ENCODE measurements around the gene BFSP2.

Gene BFSP2

DNA sequence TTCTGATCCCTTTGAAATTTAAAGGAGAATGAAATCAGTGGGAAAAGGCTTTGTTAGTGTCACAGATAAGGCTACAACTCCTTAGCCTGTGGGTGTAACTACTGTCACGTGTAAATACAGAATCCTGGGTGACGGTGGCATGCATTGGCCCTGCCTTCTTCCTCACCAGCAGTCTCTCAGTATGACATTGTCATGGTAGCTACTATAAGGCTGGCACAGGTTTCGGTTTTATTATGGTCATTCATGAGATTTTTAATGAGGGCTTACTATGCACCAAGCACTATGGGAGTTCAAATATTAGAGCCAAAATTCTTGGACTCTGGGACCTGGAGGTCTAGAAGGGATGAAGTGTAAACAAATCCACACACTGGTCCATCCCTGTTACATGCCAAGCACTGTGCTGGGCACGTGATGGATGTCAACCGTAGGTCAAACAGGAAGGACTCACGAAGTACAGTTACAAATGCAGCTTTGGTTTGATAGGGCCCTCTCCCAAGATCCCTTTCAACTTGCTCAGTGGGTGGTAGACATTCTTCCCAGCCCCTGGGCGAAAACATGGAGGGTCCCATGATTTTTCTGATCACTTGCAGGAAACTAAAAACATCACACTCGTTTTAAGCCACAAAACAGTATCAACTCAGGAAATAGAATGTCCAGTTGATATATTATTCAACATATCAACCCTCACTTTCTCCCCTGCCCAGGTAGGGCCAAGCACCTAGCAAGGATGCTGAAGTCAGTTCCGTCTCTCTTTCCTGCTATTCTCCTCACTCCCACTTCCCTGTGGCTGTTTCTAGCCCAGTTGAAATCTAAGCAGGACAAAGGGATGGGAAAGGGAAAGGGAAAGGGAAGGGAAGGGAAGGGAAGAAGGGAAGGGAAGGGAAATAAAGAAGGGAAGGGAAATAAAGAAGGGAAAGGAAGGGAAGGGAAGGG is 25.3 kb downstream of the BFSP2 start:
- DNase-seq = no peak

DNA sequence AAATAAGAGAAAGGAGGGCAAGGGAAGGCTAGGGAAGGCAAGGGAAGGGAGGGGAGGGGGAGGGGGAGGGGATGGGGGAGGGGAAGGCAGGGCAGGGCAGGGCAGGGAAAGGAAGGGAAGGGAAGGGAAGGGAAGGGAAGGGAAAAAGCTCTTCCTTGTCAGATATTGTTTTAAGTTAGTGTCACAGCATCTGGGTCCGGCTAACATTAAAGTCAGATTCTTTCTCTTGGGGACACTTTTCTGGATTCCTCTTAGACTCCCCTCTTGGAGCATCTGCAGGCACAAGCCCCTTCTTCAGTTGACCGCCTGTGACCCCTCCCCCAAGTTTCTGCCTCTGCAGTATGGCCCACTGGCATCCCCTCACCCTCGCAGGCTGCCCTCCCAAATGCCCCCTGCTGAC is 26.0 kb downstream of the BFSP2 start:
- no peak for DNase-seq

DNA sequence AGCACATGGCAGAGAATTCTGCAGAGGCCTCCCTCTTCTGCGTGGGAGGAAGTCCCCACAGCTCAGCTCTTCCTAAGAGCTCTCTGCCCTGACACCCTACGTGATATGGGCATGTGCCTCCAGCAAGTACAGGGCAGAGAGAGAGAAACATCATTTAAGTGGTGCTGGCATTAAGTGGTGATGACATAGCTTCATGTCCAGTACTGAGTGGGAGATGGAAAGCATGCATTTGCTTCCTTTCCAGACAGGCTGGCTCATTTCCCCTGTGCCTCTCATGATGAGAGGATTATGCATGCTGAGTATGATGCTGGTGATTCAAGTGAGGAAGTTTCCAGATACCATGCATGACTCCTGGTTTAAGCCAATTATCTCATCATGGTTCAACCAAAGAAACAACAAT is 26.9 kb downstream of the BFSP2 start:
- DNase-seq = no peak

DNA sequence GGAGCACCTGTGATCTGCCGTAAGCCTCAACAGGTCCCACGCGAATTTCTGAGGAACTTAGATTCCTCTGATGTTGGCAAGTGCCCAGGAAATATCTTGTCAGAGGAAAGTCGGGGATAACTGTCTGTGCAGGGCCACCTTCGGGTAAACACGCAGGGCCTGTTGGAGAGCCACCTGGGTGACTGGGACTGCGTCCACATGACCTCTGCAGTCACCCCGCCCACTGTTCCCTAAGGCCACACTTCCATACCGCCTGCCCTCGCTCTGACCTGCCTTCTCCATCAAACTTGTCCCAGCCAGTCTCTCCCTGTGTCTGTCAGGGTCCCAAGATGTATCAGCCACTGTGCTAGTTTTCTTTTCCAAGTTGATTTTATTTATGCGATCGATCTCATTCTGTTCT is 28.7 kb downstream of the BFSP2 start:
- DNase-seq = no peak

DNA sequence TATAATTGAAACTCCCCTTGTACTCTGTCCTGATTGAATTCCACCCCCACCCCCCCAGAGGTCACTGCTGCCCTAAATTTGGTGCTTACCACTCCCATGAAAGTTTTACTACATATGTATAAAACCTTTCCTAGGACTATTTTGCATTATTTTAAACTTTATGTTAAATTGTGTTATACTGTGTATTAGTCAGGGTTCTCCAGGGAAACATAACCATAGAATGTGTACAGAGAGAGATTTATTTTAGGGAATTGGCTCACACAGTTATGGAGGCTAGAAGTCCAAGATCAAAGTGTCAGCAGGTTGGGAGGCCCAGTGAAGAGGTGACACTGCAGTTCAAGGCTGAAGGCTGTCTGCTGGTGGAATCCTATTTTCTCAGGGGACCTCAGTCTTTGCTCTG is 29.2 kb downstream of the BFSP2 start:
- no peak for DNase-seq

DNA sequence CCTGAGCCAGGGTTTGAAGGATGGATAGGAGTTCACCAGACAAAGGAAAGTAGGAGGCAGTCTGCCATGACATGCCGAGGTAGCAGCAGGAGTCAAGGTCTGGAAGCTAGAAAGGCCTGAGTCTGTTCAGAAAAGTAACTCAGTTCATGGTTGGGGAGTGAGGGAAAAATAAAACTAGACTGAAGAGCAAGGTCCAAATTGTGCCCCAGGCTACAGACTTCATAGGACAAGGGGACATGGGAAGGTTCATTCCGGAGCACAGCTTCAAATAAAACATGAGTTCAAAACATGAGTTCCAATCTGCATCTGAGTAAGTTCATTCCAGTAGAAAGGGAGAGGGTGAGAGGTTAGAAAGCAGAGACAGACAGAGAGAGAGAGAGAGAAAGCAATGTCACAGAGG is 39.7 kb downstream of the BFSP2 start:
- no peak for DNase-seq

DNA sequence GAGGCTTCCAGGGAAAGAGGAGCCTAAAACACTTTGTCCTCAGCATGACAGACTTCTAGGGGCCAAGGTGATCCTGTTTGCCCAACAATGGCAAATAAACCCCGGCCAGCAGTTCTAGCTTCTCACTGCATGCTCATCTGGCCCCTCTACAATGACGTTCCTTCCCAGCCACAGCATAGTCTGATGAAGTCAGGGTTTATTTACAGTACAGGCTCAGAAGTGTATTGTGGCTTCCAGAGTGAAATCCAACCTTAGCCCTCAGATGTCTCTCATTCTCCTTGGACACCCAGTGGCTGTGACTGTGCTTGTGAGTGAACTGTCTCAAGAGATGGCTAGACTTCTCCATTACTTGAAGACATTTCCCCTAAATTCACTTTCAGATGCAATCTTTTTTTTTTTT is 40.8 kb downstream of the BFSP2 start:
- DNase-seq = no peak

DNA sequence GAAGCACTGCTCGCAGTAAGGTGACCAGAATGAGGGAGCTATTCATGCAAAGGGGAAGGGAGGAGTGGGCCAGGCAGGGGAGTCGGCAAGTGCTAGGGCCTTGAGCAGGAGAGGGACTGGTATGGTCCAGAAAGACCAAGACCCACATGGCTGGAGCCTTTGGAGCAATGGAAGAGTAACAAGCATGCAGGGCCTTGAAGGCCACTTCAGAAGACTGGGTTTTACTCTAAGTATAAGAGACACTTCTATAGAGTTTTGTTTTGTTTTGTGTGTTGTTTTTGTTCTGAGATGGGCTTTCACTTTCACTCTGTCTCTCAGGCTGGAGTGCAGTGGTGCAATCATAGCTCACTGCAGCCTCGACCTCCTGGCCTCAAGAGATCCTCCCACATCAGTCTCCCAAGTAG is 42.0 kb downstream of the BFSP2 start:
- DNase-seq = peak in 1 of 2 donors; percentile 20

DNA sequence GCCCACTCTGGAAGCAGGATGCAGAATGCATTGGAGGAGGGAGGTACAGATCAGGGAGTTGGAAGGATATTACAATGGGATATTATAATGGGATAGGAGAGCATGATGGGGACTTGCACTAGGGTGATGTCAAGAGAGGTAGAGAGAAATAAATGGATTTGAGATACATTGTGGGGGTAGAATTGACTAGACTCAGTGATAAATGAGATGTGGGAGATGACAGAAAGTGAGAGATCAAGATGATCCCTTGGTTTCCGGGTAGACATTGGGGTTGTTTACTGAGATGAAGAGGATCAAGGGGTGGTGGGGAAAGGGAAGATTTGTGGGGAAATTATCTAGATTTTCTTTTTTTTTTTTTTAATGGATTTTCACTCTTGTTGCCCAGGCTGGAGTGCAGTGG is 42.7 kb downstream of the BFSP2 start:
- DNase-seq = no peak

DNA sequence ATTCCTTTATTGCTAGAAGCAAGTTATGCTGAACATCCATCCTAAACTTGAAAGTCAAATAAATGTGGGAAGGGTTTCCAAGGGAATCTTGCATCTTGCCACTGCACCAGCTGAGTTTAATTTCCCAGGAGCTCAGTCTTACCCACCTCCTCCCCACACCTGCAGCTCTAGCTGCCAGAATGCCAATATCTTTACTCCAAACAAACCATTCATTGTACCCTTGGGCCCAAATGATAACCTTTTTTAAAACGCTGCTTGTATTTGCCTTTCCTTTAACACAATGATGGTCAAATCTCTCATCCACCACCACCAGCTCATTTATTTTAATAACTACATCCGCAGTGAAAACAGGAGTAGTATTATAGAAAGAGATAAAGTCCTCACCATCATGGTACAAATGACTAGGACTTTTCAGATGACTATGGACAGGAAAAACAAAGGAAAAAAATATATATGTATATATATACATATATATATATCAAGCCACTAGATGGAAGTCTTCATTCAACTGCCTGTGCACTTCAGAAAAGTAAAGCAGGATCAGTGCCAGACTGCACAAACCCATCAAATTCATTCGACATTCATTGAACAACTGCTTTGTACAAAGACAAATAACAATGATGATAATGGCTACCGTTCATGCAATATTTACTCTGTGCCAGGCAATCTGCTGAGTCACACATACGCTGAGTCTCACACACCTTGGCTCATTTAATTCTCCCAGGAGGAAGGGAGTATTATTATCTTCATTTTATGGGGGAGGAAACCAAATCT is 44.0 kb downstream of the BFSP2 start:
- DNase-seq = no peak

DNA sequence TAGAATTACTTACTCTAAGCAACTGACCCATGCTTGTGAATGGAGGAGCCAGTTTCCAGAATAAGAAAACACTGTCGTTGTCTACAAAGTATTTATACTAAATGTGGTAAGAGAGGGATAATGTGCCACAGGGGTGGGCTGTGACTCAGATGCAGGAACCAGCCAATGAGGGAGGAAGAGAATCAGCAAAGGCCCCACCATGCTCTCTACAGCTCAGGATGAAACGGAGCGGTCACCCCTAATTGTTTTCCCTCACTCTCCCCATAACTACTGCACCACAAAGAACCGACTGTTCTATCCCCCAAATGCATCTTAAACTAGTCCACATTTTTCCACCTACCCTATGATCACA is 44.5 kb downstream of the BFSP2 start:
- no peak for DNase-seq

DNA sequence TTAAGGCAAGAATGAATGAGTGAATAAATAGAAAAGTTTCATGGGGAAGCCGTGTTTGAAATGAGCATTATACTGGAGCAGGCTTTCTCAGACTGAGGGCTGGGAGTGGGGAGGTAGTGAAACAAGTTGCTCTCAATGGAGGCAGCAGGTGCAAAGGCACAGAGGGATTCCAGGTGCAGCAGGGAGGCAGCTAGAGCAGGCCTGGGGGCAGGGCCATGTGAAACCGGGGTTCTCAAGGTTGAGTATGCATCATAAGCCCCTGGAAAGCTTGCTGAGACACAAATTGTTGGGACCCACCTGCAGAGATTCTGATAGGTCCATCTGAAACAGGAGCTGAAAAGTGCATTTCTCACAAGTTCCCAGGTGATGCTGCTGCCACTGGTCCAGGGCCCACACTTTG is 45.3 kb downstream of the BFSP2 start:
- no peak for DNase-seq

DNA sequence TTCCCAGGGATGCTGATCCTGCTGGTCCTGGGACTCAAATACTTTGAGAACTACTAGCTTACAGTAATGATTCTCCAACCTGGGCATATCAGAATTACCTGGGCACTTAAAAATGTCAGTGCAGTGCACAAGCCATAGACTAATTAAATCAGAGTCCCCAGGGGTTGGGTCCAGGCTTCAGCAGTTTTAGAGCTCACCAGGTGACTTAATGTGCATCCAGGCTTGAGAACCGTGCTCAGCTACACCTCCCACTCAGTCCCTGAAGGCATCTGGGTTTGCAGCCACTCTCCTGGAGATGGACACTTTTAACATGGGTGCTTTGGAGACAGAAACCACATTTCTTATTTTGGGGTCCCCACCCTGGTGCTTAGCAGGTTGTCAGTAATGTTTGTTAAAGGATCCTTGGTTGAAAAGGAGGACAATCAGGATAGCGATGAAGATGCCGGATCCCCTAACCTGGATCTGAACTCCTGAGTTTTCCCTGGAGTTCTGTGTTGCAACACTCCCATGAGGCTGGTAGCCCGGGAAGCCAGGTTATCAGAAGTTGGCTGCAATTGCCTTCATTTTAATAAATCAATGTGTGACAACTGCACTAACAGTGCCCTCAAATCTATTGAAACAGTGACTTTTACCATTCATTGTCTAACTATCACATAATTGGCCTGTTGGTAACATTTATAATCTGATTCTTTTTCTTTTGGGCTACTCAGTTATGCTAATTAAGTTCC is 48.1 kb downstream of the BFSP2 start:
- DNase-seq = no peak

DNA sequence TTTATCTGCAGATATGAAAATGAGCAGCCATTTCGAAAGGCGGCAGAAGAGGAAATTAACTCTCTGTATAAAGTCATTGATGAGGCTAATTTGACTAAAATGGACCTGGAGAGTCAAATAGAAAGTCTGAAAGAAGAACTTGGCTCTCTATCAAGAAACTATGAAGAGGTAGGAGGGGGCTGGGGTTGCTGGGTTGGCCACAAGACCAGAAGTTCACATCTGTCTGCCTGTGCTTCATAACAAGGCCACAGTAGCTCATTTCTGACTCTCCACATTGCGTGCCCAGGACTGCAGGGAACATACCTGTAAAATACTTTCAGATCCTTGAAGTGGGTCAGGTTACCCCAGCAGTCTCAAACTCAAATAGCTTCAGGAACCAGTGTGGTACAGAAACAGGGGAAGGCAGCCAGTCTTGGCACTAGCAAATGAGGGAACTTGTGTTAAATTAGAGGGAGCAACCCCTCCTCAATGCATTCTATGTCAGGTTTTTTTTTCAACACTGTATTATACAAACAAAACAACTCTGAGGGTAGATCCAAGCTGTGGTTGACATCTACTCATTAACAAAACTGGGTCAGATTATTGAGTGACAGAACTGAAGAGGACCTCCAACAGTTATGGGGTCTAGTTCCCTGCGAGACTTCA is 48.7 kb downstream of the BFSP2 start:
- peak; percentile 57 to 60 for DNase-seq

DNA sequence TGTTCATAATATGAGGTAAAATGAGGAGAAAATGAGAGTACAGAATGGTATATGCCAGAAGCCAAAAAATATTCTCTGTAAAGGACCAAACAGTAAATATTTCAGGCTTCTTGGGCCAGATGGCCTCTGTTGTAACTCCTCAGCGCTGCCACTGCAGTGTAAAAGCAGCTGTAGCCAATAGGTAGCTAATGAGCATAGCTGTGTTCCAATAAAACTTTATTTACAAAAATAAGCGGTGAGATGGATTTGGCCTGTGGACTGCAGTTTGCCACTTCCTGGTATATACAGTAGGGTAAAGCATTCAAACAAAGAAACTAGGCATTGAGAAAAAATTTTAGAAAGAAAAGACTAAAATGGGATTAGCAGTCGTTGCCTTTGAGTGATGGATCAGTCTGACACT is 51.5 kb downstream of the BFSP2 start:
- no peak for DNase-seq

DNA sequence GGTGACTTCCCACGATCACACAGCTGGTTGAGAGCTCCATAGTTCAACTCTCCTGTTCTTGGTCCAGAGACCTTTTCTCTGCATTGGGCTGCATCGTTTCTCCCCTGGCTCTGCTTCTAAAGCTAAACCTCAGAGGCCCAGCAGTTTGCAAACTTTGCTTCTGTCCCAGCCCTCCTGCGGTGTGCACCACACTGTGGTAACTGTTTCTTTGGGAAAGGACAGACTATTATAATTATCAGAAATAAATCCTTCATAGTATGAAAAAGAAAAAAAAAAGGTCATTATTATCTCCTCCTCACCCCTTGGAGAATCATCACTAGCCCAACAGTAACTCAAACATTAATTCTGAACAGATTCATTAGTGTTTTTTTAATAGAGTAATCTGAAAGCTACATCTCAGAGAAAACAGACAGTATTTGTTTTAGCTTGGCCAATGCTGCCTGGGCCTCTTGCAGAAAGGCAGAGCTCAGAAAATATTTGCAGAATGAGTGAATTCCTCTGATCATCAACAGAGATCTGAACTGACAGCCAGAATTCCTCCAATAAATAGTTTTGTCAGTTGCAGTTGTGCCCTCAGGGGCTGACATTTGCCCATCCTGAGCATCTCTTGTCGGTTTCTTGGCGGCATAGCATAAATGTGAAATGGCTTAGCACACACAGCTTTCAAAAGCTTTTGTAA is 52.9 kb downstream of the BFSP2 start:
- no peak for DNase-seq

DNA sequence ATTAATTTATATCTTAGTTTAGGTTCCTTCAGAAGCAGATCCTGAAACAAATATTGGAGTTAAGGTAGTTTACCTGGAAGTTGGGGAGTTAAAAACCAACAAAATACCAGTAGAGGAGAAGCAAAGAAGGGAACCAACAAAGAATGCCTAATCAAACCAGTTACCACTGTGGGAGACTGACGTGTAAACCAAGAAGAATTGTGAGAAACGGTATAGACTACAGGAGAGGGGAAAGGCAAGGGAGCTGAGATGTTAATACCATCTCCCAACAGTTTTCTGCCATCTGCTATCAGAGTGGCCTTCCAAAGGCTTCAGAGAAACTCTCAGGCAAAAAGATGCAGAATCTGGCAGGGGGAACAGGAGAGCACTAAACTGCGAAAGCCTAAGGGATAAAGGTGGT is 53.5 kb downstream of the BFSP2 start:
- no peak for DNase-seq

DNA sequence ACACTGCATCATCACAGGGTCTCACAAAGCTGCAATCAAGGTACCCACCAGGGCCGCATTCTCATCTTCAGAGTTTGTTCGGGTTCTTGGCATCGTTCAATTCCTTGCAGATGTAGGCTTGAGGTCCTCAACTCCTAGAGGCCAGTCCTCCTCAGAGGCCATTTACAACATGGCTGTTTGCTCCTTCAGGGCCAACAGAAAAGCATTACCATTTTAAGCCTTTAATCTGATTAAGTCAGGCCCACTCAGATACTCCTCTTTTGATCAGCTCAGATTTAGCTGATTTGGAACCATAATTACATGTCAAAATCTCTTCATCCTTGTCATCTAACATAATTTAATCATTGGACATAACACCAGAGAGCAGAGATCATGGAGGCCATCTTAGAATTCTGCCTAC is 55.4 kb downstream of the BFSP2 start:
- DNase-seq = no peak

DNA sequence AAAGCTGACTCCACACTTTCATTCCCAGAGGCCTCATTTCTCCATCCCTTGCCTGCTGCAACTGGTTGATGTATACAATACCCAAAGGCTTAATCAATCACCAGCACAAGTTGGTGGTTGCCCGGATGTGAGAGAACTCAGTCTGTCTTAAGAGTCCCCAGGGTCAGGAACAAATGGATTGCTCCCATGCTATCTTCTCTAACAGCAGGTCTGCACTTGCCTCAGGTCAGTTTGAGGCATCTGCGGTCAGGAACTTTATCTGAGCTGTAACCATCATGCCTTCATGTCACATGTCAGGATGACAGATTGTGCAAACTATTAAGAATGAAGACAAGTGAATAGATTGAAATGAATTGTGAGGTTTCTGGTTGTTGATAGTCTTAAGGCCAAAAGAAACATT is 56.1 kb downstream of the BFSP2 start:
- no peak for DNase-seq

DNA sequence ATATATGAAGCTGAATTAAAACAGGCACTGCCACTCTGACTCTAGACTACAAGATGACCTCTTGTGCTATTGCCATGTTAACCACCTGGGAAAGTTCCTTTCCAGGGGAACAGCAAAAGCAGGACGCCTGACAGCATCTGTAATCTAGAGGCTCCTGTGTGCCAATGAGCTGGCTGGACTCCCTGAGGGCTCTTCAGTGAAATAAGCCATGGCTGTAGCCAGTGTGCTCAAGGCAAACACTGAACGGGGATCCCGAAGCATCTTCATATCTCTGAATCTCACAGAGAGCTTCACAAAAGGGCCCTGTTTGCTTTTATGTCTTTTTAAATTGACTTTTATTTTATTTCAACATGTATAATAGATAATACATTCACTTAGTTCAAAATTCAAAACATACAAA is 57.2 kb downstream of the BFSP2 start:
- DNase-seq = no peak

DNA sequence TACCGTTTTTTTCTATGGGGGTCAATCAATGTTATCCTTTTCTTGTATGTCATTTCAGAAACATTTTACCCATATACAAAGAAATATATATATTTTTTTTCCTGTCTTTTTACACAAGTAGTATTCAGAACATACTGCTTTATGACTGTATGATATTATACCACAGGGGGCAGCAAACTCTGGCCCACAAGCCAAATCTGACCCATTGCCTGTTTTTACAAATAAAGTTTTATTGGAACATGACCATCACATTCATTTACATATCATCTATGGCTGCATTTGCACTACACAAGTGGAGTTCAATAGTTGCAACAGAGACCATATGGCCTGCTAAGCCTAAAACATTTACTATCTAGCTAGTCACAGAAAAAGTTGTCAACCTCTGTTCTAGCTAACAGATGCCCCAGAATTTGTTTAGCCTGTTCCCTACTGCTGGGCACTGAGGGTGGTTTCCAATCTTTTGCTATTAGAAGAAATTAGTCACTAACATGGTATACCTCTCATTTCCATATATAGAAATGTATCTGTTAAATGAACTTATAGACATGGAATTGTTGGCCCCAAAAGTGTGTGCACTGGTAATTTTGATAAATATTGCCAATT is 57.7 kb downstream of the BFSP2 start:
- no peak for DNase-seq

DNA sequence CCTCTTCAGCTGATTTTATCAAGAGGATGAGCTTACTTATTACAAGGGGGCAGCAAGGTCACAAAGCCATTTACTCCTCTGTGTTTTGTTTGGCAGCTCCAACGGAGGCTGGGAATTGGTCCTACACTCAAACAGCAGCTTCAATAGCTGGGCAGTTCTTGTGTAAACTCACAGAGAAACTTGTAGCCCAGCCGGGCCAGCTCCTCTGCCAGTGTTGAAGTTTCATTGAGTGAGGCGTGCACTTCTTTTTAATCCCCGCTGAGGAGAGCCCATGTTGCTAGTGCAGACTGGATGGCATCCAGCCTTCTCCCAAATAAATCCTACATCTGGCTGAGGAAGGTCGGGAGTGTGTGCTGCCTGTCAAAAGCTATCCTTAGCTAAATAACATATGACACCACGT is 59.5 kb downstream of the BFSP2 start:
- DNase-seq = no peak
